A673 (cell line): ENCODE data around the gene MKI67. TPM values are rescaled to one million over a fixed set of nuclear protein-coding genes. Genes with fewer than 3 reads are reported as not detected.

Source experiments
- BruUV-seq: library from RNA; stranded (reverse); fragments of 400-500 nt; replicated peaks from 2 replicates; lab custom pipeline; 2021; lab: Mats Ljungman, UMichigan
- CTCF ChIA-PET: fragments of 300-600 bp; sonication (Branson Sonifier 250); formaldehyde crosslinking; loops from one replicate; lab custom pipeline; 2022; ENCODE audit warnings: antibody characterized with exemption; lab: Charles Lee
- POLR2A ChIA-PET: fragments of 300-600 bp; sonication (Branson Sonifier 250); formaldehyde crosslinking; loops from one replicate; lab custom pipeline; 2022; ENCODE audit warnings: antibody characterized with exemption; ENCODE audit not compliant: low non-redundant PET; lab: Charles Lee
- DNase-seq: peaks from one replicate; pipeline ENCODE4 v3.0.0-alpha.2; 2015; ENCODE audit warnings: low spot score
- H3K27ac ChIP-seq: fragments of 200-600 bp; sonication (generic); 2 replicates; pipeline ENCODE4 v1.5.1; 2016; ENCODE audit warnings: mixed run types, low read depth, mild to moderate bottlenecking, mixed read lengths, antibody characterized with exemption, low read length; ENCODE audit not compliant: poor library complexity, severe bottlenecking
- H3K27me3 ChIP-seq: fragments of 200-600 bp; sonication (generic); replicated peaks from 2 replicates; pipeline ENCODE4 v1.6.1; 2017; ENCODE audit warnings: mixed run types, low read depth, mild to moderate bottlenecking, mixed read lengths, antibody characterized with exemption, low read length; ENCODE audit not compliant: insufficient read depth, poor library complexity
- H3K36me3 ChIP-seq: fragments of 200-600 bp; sonication (generic); 2 replicates; pipeline ENCODE4 v1.6.1; 2016; ENCODE audit warnings: mixed run types, mild to moderate bottlenecking, mixed read lengths, antibody characterized with exemption, low read length; ENCODE audit not compliant: insufficient read depth, poor library complexity, severe bottlenecking
- H3K4me1 ChIP-seq: fragments of 200-600 bp; sonication (generic); 2 replicates; pipeline ENCODE4 v1.6.1; 2017; ENCODE audit warnings: mixed run types, mild to moderate bottlenecking, mixed read lengths, antibody characterized with exemption, low read length; ENCODE audit not compliant: insufficient read depth, poor library complexity, severe bottlenecking
- H3K4me3 ChIP-seq: fragments of 200-600 bp; sonication (generic); 2 replicates; pipeline ENCODE4 v1.5.1; 2016; ENCODE audit warnings: low read depth, mixed run types, mild to moderate bottlenecking, mixed read lengths, low read length; ENCODE audit not compliant: poor library complexity, severe bottlenecking
- H3K9me3 ChIP-seq: fragments of 200-600 bp; sonication (generic); 2 replicates; pipeline ENCODE4 v1.6.1; 2016; ENCODE audit warnings: mixed run types, low read depth, mild to moderate bottlenecking, mixed read lengths, antibody characterized with exemption, low read length; ENCODE audit not compliant: poor library complexity, severe bottlenecking
- EZH2 ChIP-seq: fragments of 200-600 bp; sonication (generic); IDR thresholded peaks from 2 replicates; pipeline ENCODE4 v1.6.1; 2017; ENCODE audit warnings: borderline replicate concordance, low read depth, mild to moderate bottlenecking, mixed read lengths, antibody characterized with exemption, low read length; ENCODE audit not compliant: poor library complexity, severe bottlenecking
- intact Hi-C: fragments of 100-400 bp; cut with micrococcal nuclease; formaldehyde crosslinking; loops from one replicate; pipeline ENCODE4 v1.10.0; 2022; ENCODE audit not compliant: unreplicated experiment
- total RNA-seq: library from RNA; stranded (reverse); gene quantifications from 2 replicates; pipeline ENCODE4 v1.2.3, GENCODE V29; 2021
- TF ChIP-seq, protein P1 (sequence below): fragments of 300-800, 200-600 bp; sonication (generic); conservative IDR thresholded peaks from 2 replicates; pipeline ENCODE4 v1.5.1; 2017; ENCODE audit warnings: low read depth, mild to moderate bottlenecking, antibody characterized with exemption, low read length, moderate library complexity, mixed read lengths

The MKI67 gene
- total RNA-seq, 1 experiment from 2014 or later = 249 TPM

DNA sequence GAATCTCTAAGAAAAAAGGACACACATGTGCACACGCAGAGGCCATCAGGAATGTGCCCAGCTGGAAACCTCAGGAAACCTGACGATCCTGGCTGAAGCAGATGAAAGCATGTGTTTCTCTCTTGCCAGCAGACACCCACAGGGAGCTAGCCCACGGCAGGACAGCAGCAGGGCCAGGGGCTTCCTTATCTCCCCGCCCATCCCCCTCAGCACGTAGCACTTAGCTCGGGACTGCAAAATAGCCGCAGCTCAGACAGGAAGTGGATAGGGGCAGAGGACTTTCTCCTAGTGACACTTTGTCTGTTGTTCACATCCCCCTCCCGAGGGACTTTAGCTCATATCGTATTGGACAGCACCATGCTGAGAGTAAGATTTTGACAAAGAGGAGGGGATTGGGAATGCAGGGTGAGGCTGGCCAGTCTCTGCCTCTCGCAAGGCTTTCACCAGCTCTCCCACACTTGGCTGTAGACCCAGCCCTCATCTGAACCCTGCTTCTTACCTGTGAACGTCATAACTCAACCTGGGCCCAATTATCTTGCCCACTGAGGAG lies 63.8 kb downstream of the MKI67 start:
- H3K4me3 ChIP-seq = no peak overlapping the region
- no peaks in the 10 kb centered on the region for H3K27me3 ChIP-seq
- CTCF ChIA-PET = no interaction called here
- TF ChIP-seq EZH2 = no peak
- TF ChIP-seq, protein P1, sequence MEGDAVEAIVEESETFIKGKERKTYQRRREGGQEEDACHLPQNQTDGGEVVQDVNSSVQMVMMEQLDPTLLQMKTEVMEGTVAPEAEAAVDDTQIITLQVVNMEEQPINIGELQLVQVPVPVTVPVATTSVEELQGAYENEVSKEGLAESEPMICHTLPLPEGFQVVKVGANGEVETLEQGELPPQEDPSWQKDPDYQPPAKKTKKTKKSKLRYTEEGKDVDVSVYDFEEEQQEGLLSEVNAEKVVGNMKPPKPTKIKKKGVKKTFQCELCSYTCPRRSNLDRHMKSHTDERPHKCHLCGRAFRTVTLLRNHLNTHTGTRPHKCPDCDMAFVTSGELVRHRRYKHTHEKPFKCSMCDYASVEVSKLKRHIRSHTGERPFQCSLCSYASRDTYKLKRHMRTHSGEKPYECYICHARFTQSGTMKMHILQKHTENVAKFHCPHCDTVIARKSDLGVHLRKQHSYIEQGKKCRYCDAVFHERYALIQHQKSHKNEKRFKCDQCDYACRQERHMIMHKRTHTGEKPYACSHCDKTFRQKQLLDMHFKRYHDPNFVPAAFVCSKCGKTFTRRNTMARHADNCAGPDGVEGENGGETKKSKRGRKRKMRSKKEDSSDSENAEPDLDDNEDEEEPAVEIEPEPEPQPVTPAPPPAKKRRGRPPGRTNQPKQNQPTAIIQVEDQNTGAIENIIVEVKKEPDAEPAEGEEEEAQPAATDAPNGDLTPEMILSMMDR = no peak
- BruUV-seq = no TSS peak
- no peaks in the 10 kb centered on the region for H3K36me3 ChIP-seq
- H3K27ac ChIP-seq = no peak overlapping the region
- no peaks in the 10 kb centered on the region for H3K9me3 ChIP-seq
- intact Hi-C loops = no loop called here
- H3K4me1 ChIP-seq = peaks cover 20% of the 10 kb centered on the region
- POLR2A ChIA-PET = no interaction called here
- DNase-seq = peak; percentile 27

DNA sequence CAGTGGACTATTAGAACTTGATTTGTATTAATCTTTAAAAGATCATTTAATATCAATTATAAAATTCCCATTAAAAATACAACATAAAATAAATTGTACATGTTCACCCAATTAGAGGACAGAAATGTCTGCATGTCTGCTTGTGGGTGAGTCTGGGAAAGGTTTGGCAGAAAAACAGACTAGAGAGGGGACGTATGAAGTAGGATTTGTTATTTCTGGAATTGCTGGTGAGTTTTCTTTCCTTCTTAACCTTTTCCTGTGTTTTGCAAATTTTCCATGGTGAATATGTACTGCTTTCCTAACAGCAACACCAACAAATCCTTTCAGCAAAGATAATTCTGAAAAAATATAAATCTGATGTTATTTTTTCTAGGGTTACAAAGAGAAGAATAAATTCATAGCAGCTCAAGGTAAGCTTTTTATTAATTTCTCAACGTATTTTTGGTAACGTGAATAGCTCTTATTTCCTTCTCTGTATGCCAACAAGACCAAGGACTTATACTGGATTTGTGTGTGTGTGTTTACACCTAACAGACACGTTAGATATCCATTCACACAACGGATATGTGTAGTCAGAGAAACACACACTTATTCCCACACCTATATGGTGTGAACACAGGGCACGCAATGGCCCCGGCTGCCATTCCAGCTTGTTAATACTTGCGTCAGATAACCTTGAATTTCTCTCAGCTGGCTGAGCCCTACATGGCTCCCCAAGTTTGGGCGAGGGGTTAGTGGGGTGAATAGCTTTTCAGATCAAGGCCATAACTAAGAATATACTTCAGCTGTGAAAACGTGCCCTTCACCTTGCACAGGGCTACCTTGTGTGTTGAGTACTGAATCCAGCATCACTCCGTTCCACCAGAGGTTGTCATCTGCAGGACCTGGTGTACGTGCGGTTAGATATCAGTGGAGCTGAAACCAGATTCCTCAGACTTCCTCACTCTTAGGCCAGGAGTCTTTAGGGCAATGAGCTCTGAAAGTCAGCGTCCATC lies 64.6 kb downstream of the MKI67 start:
- POLR2A ChIA-PET = no interaction called here
- TF ChIP-seq, protein P1 = no peak
- TF ChIP-seq EZH2 = no peak
- no peak overlapping the region for H3K4me3 ChIP-seq
- peaks cover 20% of the 10 kb centered on the region for H3K4me1 ChIP-seq
- BruUV-seq = no TSS peak
- no peaks in the 10 kb centered on the region for H3K27me3 ChIP-seq
- H3K9me3 ChIP-seq = no peaks in the 10 kb centered on the region
- H3K27ac ChIP-seq = no peak overlapping the region
- H3K36me3 ChIP-seq = no peaks in the 10 kb centered on the region
- CTCF ChIA-PET = no interaction called here
- DNase-seq = no peak
- intact Hi-C loops = no loop called here

DNA sequence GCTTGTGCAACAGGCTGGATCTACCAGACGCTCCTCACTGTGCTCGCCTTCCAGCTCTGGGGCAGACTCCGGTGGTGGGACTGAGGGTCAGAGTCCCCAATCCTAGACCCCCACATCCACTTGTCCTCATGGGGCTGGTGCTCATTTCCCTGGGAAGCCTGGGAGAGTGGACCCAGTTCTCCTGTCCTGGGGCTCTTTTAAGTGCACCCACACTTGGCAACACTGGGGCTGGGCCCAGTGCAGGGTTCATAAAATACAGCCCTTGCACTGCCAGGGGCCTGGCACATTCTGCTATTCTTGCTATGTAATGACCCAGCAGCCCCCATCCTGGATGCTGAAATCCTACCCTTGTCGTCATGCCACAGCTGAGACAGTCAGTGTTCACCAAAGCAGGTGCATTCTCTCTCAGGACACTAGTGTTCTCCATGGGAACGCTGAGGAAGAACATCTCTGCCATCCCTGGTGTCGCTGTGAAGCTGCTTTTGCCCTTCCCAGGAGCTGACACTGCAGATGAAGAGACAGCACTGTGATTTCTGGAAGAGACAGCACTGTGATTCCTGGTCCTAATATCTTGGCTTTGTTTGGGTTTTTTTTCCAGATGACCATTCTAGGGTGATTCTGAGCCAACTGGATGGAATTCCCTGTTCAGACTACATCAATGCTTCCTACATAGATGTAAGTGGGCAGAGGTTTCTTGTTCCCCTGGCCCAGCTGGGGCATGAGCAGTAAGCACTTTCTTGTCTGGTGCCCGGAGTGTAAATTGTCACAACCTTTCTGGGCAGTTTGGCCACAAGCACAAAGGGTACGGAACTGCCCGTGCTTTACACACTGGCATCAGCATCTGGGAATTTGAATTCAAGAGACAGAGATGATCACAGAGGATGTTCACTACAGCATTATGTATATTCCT lies 65.6 kb downstream of the MKI67 start:
- no peak for TF ChIP-seq EZH2
- TF ChIP-seq, protein P1 = no peak
- H3K36me3 ChIP-seq = no peaks in the 10 kb centered on the region
- no TSS peak for BruUV-seq
- no peak overlapping the region for H3K4me3 ChIP-seq
- no peaks in the 10 kb centered on the region for H3K9me3 ChIP-seq
- H3K27ac ChIP-seq = no peak overlapping the region
- H3K4me1 ChIP-seq = peaks cover 20% of the 10 kb centered on the region
- intact Hi-C loops = no loop called here
- no peaks in the 10 kb centered on the region for H3K27me3 ChIP-seq
- DNase-seq = no peak
- POLR2A ChIA-PET = no interaction called here
- CTCF ChIA-PET = no interaction called here
